HepG2 (cell line): ENCODE data around the gene DPH1. TPM values are rescaled to one million over a fixed set of nuclear protein-coding genes. Genes with fewer than 3 reads are reported as not detected.
A peak's percentile ranks its signal among the peaks of the same experiment; 100 is the strongest.

Experiments
- ASH2L ChIP-seq: fragments of 300-600, 200-600 bp; sonication (generic); IDR thresholded peaks from 2 replicates; pipeline ENCODE4 v1.7.0; 2017; ENCODE audit warnings: low read depth, mild to moderate bottlenecking, moderate library complexity, mixed read lengths, low read length; ENCODE audit not compliant: insufficient read length
- GPN1 ChIP-seq: sonication (generic); formaldehyde crosslinking; IDR thresholded peaks from 2 replicates; pipeline ENCODE4 v1.5.1; 2020; ENCODE audit warnings: missing genetic modification reagents, borderline replicate concordance
- HDAC1 ChIP-seq: sonication (generic); formaldehyde crosslinking; IDR thresholded peaks from 2 replicates; pipeline ENCODE4 v1.5.1; 2020; ENCODE audit warnings: mild to moderate bottlenecking, missing genetic modification reagents
- HNF4G ChIP-seq, 2 experiments: sonication (generic) in 1 of 2; formaldehyde crosslinking in 1 of 2; IDR thresholded peaks; 2 replicates each; pipeline versions ENCODE4 v1.4.0 to v1.6.1; 2011 to 2020; ENCODE audit warnings: borderline replicate concordance in 2 of 2, low read depth in 2 of 2, mild to moderate bottlenecking in 2 of 2, low read length in 1 of 2, missing genetic modification reagents in 1 of 2, moderate library complexity in 1 of 2
- HNRNPH1 ChIP-seq: fragments of 200-400 bp; formaldehyde crosslinking; optimal IDR thresholded peaks from 2 replicates; pipeline ENCODE3; 2017; ENCODE audit warnings: mild to moderate bottlenecking, low read depth, low read length
- HOXA5 ChIP-seq: sonication (generic); formaldehyde crosslinking; IDR thresholded peaks from 2 replicates; pipeline ENCODE4 v1.4.0; 2020; ENCODE audit warnings: missing genetic modification reagents
- LCORL ChIP-seq, 2 experiments: fragments of 450-650 bp in 1 of 2; sonication (generic) in 1 of 2; formaldehyde crosslinking in 1 of 2; IDR thresholded peaks; 2 replicates each; pipeline versions ENCODE4 v1.5.0 to v1.6.1; 2017 to 2020; ENCODE audit warnings: antibody characterized with exemption in 1 of 2, missing genetic modification reagents in 1 of 2
- MED13 ChIP-seq: sonication (generic); formaldehyde crosslinking; IDR thresholded peaks from 2 replicates; pipeline ENCODE4 v1.5.0; 2020; ENCODE audit warnings: missing genetic modification reagents
- MXD1 ChIP-seq: sonication (generic); formaldehyde crosslinking; IDR thresholded peaks from 2 replicates; pipeline ENCODE4 v1.4.0; 2020; ENCODE audit warnings: mild to moderate bottlenecking, missing genetic modification reagents
- PLRG1 ChIP-seq: fragments of 450-650 bp; conservative IDR thresholded peaks from 2 replicates; pipeline ENCODE4 v1.6.1; 2016
- RORA ChIP-seq: sonication (generic); formaldehyde crosslinking; IDR thresholded peaks from 2 replicates; pipeline ENCODE4 v1.5.0; 2020; ENCODE audit warnings: mild to moderate bottlenecking, missing genetic modification reagents, moderate library complexity
- SIN3A ChIP-seq: IDR thresholded peaks from 2 replicates; pipeline ENCODE4 v1.6.1; 2011; ENCODE audit warnings: low read depth, mild to moderate bottlenecking, control low read depth, low read length, borderline replicate concordance
- SMAD1 ChIP-seq: sonication (generic); formaldehyde crosslinking; IDR thresholded peaks from 2 replicates; pipeline ENCODE4 v1.4.0; 2020; ENCODE audit warnings: missing genetic modification reagents, low read depth, mild to moderate bottlenecking, borderline replicate concordance
- XRCC5 ChIP-seq: fragments of 200-400 bp; formaldehyde crosslinking; optimal IDR thresholded peaks from 2 replicates; pipeline ENCODE3; 2017; ENCODE audit warnings: mild to moderate bottlenecking, low read length
- ZEB1 ChIP-seq: IDR thresholded peaks from 2 replicates; pipeline ENCODE4 v1.6.1; 2012; ENCODE audit warnings: mild to moderate bottlenecking, low read depth, inconsistent platforms; ENCODE audit not compliant: insufficient replicate concordance
- ZNF44 ChIP-seq: sonication (generic); formaldehyde crosslinking; IDR thresholded peaks from 2 replicates; pipeline ENCODE4 v1.5.1; 2020; ENCODE audit warnings: mild to moderate bottlenecking, missing genetic modification reagents
- ZNF549 ChIP-seq: sonication (generic); formaldehyde crosslinking; IDR thresholded peaks from 2 replicates; pipeline ENCODE4 v1.5.0; 2020; ENCODE audit warnings: missing genetic modification reagents
- ZNF770 ChIP-seq: sonication (generic); formaldehyde crosslinking; IDR thresholded peaks from 2 replicates; pipeline ENCODE4 v1.5.0; 2020; ENCODE audit warnings: mild to moderate bottlenecking, missing genetic modification reagents
- ZNF883 ChIP-seq: sonication (generic); formaldehyde crosslinking; IDR thresholded peaks from 2 replicates; pipeline ENCODE4 v1.5.1; 2020; ENCODE audit warnings: mild to moderate bottlenecking, missing genetic modification reagents; ENCODE audit errors: not compliant biosample characterization
- ZSCAN29 ChIP-seq: sonication (generic); formaldehyde crosslinking; conservative IDR thresholded peaks from 2 replicates; pipeline ENCODE4 v1.4.0; 2020; ENCODE audit warnings: mild to moderate bottlenecking, missing genetic modification reagents
- polyA plus RNA-seq, 8 experiments: library from polyadenylated mRNA; depleted of rRNA in 3 of 8; stranded (reverse) in 7 of 8; unstranded in 1 of 8; fragments of >200 nt; fragmentation: Illumina TruSeq in 4 of 8; extraction: Trizol in 4 of 8; gene quantifications; 2 replicates each; pipeline versions ENCODE4 v1.2.1 to v1.2.3, GENCODE V29; 2011 to 2016; ENCODE audit warnings: low read depth in 4 of 8, missing spikeins in 1 of 8, mixed read lengths in 1 of 8; ENCODE audit not compliant: insufficient read depth in 1 of 8
- total RNA-seq, 5 experiments: library from RNA; depleted of rRNA; stranded (reverse); fragments of >200 nt; fragmentation: Illumina TruSeq; extraction: Trizol; gene quantifications; 2 replicates each; pipeline ENCODE4 v1.2.3, GENCODE V29; 2016; ENCODE audit warnings: low read depth in 1 of 5
- TF ChIP-seq, protein P1 (sequence below): sonication (generic); formaldehyde crosslinking; IDR thresholded peaks from 2 replicates; pipeline ENCODE4 v1.4.0; 2020; ENCODE audit warnings: missing genetic modification reagents
- TF ChIP-seq, protein P2 (sequence below), 2 experiments: sonication (generic) in 1 of 2; formaldehyde crosslinking in 1 of 2; IDR thresholded peaks; 2 replicates each; pipeline versions ENCODE4 v1.5.1 to v1.6.1; 2011 to 2020; ENCODE audit warnings: borderline replicate concordance in 1 of 2, low read depth in 1 of 2, low read length in 1 of 2, mild to moderate bottlenecking in 1 of 2, missing genetic modification reagents in 1 of 2, moderate library complexity in 1 of 2

The DPH1 gene
- total and polyA plus RNA-seq, 2 of the 13 experiments (the other 11 are each of a cell fraction or from before 2014, with no cell fraction given): 25.3 to 42.8 TPM

DNA sequence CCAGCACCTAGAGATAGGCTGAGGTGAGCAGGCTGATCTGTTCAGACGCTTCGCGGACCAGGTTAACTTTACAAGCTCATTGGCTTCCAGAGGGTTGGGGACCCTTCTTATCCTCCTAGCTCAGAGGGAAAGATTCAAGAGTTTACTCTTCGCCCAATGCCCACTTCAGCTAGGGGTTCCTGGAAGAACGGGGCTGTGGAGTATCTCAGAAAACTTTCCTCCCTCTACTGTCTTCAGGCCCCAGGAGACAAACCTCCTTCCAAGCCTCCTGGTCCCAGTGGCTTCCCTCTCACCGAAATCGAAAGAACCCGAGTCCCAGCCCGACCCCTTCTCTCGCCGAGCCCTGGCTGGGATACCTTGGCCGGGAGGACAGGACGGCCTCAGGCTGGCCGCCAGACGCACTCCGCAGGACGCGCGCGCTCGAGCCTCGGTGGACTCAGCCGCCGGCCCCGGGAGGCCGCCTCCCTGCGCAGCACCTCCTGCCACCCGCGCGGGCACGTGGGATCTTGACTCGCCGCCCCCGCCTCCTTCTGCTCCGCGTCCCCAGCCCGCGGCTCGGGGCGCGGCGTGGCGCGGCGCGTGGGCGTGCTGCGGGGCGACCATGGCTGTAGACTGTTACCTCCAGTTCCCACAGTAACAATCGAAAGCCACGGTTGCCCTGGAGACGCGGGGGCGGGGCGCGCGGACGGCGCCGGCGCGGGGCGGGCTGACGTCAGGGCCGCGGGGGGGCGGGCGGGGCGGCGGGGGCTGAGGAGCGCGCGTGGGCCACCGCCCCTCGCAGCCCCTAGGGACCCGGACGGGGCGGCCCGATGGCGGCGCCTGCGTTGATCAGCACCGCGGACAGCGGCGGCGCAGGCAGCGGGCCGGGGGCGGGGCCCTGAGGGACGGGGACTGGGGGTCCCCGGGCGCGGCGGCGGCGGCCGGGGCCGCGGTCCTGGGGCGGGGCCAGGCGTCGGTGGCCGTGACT lies 19.7 kb downstream of the DPH1 start (continued):
- no peak for TF ChIP-seq MED13
- TF ChIP-seq GPN1 (CRISPR knock-in tag): no peak
- peak; percentile 26 for TF ChIP-seq XRCC5
- no peak for TF ChIP-seq SMAD1 (CRISPR knock-in tag)
- no peak; the same call in 1 of the 2 replicates for TF ChIP-seq HOXA5 (CRISPR knock-in tag)
- TF ChIP-seq, protein P1, sequence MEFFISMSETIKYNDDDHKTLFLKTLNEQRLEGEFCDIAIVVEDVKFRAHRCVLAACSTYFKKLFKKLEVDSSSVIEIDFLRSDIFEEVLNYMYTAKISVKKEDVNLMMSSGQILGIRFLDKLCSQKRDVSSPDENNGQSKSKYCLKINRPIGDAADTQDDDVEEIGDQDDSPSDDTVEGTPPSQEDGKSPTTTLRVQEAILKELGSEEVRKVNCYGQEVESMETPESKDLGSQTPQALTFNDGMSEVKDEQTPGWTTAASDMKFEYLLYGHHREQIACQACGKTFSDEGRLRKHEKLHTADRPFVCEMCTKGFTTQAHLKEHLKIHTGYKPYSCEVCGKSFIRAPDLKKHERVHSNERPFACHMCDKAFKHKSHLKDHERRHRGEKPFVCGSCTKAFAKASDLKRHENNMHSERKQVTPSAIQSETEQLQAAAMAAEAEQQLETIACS (CRISPR knock-in tag): no peak
- no peak for TF ChIP-seq LCORL (IDR thresholded peaks at IDR 0.05)
- no peak for TF ChIP-seq LCORL (CRISPR knock-in tag; IDR thresholded peaks at IDR 0.05)
- TF ChIP-seq, protein P2, sequence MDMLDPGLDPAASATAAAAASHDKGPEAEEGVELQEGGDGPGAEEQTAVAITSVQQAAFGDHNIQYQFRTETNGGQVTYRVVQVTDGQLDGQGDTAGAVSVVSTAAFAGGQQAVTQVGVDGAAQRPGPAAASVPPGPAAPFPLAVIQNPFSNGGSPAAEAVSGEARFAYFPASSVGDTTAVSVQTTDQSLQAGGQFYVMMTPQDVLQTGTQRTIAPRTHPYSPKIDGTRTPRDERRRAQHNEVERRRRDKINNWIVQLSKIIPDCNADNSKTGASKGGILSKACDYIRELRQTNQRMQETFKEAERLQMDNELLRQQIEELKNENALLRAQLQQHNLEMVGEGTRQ (IDR thresholded peaks at IDR 0.05; ENCODE audit: low read depth, low read length): no peak
- TF ChIP-seq, protein P2 (CRISPR knock-in tag; IDR thresholded peaks at IDR 0.05; ENCODE audit: borderline replicate concordance): no peak
- no peak for TF ChIP-seq ASH2L
- peak; percentile 20; the same call in 1 of the 2 replicates for TF ChIP-seq HDAC1 (CRISPR knock-in tag)
- no peak for TF ChIP-seq ZNF549 (CRISPR knock-in tag)
- TF ChIP-seq PLRG1: no peak
- TF ChIP-seq ZNF883 (CRISPR knock-in tag): no peak
- TF ChIP-seq SIN3A: peak; percentile 79; the same call in 1 of the 2 replicates
- TF ChIP-seq ZEB1: no peak
- TF ChIP-seq HNRNPH1: no peak
- no peak for TF ChIP-seq ZNF44 (CRISPR knock-in tag)
- no peak for TF ChIP-seq RORA (CRISPR knock-in tag)
- no peak; the same call in 1 of the 2 replicates for TF ChIP-seq MXD1 (CRISPR knock-in tag)
- TF ChIP-seq ZNF770 (CRISPR knock-in tag): no peak
- no peak for TF ChIP-seq ZSCAN29 (CRISPR knock-in tag)
- no peak for TF ChIP-seq HNF4G (IDR thresholded peaks at IDR 0.05; ENCODE audit: borderline replicate concordance, low read depth, low read length)
- TF ChIP-seq HNF4G (CRISPR knock-in tag; IDR thresholded peaks at IDR 0.05; ENCODE audit: borderline replicate concordance, low read depth): no peak
